Renal cortex interstitium (tissue), 15 donors: ENCODE results near the gene SLC2A9. TPM values are rescaled to one million over a fixed set of nuclear protein-coding genes. Genes with fewer than 3 reads are reported as not detected.
A peak's percentile ranks its signal among the peaks of the same experiment; 100 is the strongest.

Experiments used
- DNase-seq, 11 donors: peaks; one replicate each; pipeline ENCODE4 v3.0.0-alpha.2; 2013; ENCODE audit warnings: low read depth in 9 of 11, low spot score in 4 of 11; ENCODE audit errors: extremely low read depth in 1 of 11
- long read RNA-seq, 16 experiments: transcript quantifications; one replicate each; lab custom pipeline, GENCODE V29; 2026
- polyA plus RNA-seq, 3 donors: library from polyadenylated mRNA; unstranded; fragments of 120-200 nt; gene quantifications; one replicate each; pipeline ENCODE4 v1.2.1, GENCODE V29; 2013; ENCODE audit not compliant: insufficient read length in 3 of 3

Gene SLC2A9
- polyA plus RNA-seq: 10 to 100 TPM in 2 of 3 donors, 1 to 10 TPM in 1; 10.0 to 11.1 (median 10.8) TPM
- long read RNA-seq, donor 1, partial matches to known transcripts: 0 of 2 reads
- long read RNA-seq, donor 1, other reads (novel, unspliced or antisense): 0 of 2 reads
- long read RNA-seq, donor 2: 0 reads
- long read RNA-seq, donor 3, partial matches to known transcripts: 0 of 1 reads
- long read RNA-seq, donor 3, other reads (novel, unspliced or antisense): 0 of 1 reads
- long read RNA-seq, donor 4, partial matches to known transcripts: 0 of 1 reads
- long read RNA-seq, donor 4, other reads (novel, unspliced or antisense): 0 of 1 reads
- long read RNA-seq, donor 5: 0 reads
- long read RNA-seq, donor 6, partial matches to known transcripts: 0 of 2 reads
- long read RNA-seq, donor 6, other reads (novel, unspliced or antisense): 0 of 2 reads
- long read RNA-seq, donor 7: 0 reads
- long read RNA-seq, donor 8: 0 reads
- long read RNA-seq, donor 9: 0 reads
- long read RNA-seq, donor 10, partial matches to known transcripts: 0 of 1 reads
- long read RNA-seq, donor 10, other reads (novel, unspliced or antisense): 0 of 1 reads
- long read RNA-seq, donor 11: 0 reads
- long read RNA-seq, donor 12: 0 reads
- long read RNA-seq, donor 13: 0 reads
- long read RNA-seq, donor 14: 0 reads
- long read RNA-seq, donor 15, partial matches to known transcripts: 0 of 1 reads
- long read RNA-seq, donor 15, other reads (novel, unspliced or antisense): 0 of 1 reads
- long read RNA-seq, donor 16, partial matches to known transcripts: 0 of 4 reads
- long read RNA-seq, donor 16, other reads (novel, unspliced or antisense): 0 of 4 reads

GRCh38 chr4:10020871-10021652 lies at the start of gene SLC2A9:
TSS of gene SLC2A9 (minus strand) at chr4:10021497. CDS start at chr4:10021429, 68 bp downstream.
- no peak for DNase-seq

GRCh38 chr4:10069075-10069642 lies 47.9 kb upstream of the SLC2A9 start:
- DNase-seq: no peak

- no peak for DNase-seq
Measured at GRCh38 chr4:10066670-10067651, 45.7 kb upstream of the SLC2A9 start.

- no peak for DNase-seq
Measured at GRCh38 chr4:10066206-10066605, 44.9 kb upstream of the SLC2A9 start.

GRCh38 chr4:10063544-10064300 lies 42.4 kb upstream of the SLC2A9 start:
- DNase-seq: peak in 1 of 11 donors; percentile 17

GRCh38 chr4:10061650-10062415 lies 40.5 kb upstream of the SLC2A9 start:
- DNase-seq: no peak

GRCh38 chr4:10058371-10058770 lies 37.1 kb upstream of the SLC2A9 start:
- DNase-seq: no peak

- DNase-seq: no peak
Measured at GRCh38 chr4:10057023-10057395, 35.7 kb upstream of the SLC2A9 start.

- DNase-seq: no peak
Measured at GRCh38 chr4:10056334-10057022, 35.2 kb upstream of the SLC2A9 start.

GRCh38 chr4:10055871-10056270 lies 34.6 kb upstream of the SLC2A9 start:
- no peak for DNase-seq

- DNase-seq: no peak
Measured at GRCh38 chr4:10054571-10055041, 33.3 kb upstream of the SLC2A9 start.

- DNase-seq: no peak
Measured at GRCh38 chr4:10053635-10054453, 32.5 kb upstream of the SLC2A9 start.

- DNase-seq: no peak
Measured at GRCh38 chr4:10051517-10052135, 30.3 kb upstream of the SLC2A9 start.

GRCh38 chr4:10050721-10051120 lies 29.4 kb upstream of the SLC2A9 start:
- DNase-seq: no peak

GRCh38 chr4:10050261-10050661 lies 29.0 kb upstream of the SLC2A9 start:
- DNase-seq: no peak
